Nephron (organoid): ENCODE results near the gene ELMO1.
A peak's percentile ranks its signal among the peaks of the same experiment; 100 is the strongest.

Source experiments
- H3K27ac Mint-ChIP-seq, 3 experiments: 2 replicates each; pipeline ENCODE4 v1.8.0; 2020; ENCODE audit warnings: mixed read lengths in 3 of 3, mild to moderate bottlenecking in 2 of 3, moderate library complexity in 1 of 3
- H3K27me3 Mint-ChIP-seq: 2 replicates; pipeline ENCODE4 v1.8.0; 2021; ENCODE audit warnings: low read depth, mild to moderate bottlenecking, moderate library complexity, mixed read lengths
- H3K36me3 Mint-ChIP-seq: 2 replicates; pipeline ENCODE4 v1.8.0; 2020; ENCODE audit warnings: low read depth, mixed read lengths
- H3K4me1 Mint-ChIP-seq: 2 replicates; pipeline ENCODE4 v1.8.0; 2020; ENCODE audit warnings: mixed read lengths
- H3K4me3 Mint-ChIP-seq, 3 experiments: 2 replicates each; pipeline ENCODE4 v1.8.0; 2020; ENCODE audit warnings: mild to moderate bottlenecking in 3 of 3, mixed read lengths in 3 of 3, moderate library complexity in 2 of 3
- H3K9me3 Mint-ChIP-seq: 2 replicates; pipeline ENCODE4 v1.8.0; 2020; ENCODE audit warnings: mixed read lengths
- TF ChIP-seq, protein P1 (sequence below), 3 experiments: fragments of 200-600 bp; sonication (generic); IDR thresholded peaks; one replicate each; pipeline ENCODE4 v1.5.0; 2021; ENCODE audit warnings: antibody characterized with exemption in 3 of 3; ENCODE audit not compliant: unreplicated experiment in 3 of 3

Gene ELMO1

DNA sequence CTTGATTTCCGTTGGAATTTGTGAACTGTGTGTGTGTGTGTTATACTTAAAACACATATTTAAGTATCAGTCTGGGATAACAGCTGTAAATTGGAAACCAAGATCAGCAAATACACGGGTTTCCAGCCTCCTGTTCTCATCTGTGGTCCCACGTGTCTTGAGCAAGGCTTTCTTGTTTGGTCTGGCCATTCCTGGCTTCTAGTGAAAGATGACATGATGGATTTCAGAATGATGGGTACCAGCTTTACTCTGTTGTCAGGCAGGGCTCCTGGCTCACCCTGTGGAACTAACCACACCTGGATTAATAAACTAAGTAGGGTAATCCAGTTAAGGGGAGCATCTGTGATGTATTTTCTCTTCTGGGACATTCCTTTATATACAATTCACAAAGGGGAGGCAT, 378.2 kb downstream of the ELMO1 start:
- Mint-ChIP-seq H3K27ac (no peak overlapping the region), H3K27me3 (peaks cover 5% of the 10 kb centered on the region), H3K4me3 (no peak overlapping the region), H3K4me1 (peaks cover 31% of the 10 kb centered on the region), H3K9me3 (peaks cover under 1% of the 10 kb centered on the region), H3K36me3 (no peaks in the 10 kb centered on the region)
- TF ChIP-seq, protein P1, sequence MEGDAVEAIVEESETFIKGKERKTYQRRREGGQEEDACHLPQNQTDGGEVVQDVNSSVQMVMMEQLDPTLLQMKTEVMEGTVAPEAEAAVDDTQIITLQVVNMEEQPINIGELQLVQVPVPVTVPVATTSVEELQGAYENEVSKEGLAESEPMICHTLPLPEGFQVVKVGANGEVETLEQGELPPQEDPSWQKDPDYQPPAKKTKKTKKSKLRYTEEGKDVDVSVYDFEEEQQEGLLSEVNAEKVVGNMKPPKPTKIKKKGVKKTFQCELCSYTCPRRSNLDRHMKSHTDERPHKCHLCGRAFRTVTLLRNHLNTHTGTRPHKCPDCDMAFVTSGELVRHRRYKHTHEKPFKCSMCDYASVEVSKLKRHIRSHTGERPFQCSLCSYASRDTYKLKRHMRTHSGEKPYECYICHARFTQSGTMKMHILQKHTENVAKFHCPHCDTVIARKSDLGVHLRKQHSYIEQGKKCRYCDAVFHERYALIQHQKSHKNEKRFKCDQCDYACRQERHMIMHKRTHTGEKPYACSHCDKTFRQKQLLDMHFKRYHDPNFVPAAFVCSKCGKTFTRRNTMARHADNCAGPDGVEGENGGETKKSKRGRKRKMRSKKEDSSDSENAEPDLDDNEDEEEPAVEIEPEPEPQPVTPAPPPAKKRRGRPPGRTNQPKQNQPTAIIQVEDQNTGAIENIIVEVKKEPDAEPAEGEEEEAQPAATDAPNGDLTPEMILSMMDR (IDR thresholded peaks at IDR 0.05; ENCODE audit: unreplicated experiment in 3 of 3), result no peak

DNA sequence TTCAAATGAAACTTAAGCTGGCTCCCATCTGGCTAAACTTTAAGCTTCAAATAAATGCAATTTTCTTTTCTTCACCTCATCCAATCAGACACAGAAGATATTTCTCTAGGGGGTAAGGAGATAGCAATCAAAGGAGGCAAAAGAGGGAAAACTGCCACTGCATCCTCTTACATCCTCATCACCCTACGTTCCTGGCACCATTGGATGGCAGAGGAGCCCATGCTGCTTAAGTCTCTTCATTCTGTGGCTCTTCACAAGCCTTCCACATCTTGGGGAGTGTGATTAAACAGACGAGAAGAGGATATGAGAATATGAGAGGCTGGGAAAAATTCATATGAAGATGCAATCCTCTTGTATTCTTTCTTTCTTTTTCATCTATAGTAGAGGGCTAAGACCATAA, 378.6 kb downstream of the ELMO1 start:
- TF ChIP-seq, protein P1 (IDR thresholded peaks at IDR 0.05; ENCODE audit: unreplicated experiment in 3 of 3), result no peak
- Mint-ChIP-seq H3K36me3 (no peaks in the 10 kb centered on the region), H3K4me3 (no peak overlapping the region)

DNA sequence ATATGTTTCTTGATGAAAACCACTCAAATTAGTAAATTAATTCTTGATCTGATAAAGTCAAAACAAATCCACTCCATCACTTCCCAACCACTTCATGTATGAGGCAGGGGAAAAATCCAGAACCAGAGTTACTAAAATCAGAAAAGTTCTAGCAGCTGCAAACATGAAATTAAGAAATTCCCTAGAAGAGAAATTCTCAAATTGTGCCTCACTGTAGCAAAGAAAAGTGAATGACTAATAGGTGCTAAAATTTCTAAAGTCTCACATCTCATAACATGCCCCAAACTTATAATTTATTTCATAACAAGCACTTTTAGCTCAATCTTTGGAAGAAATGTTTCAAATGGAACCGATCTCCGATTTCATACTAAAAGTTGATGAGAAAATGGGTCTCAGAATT, 379.3 kb downstream of the ELMO1 start:
- H3K36me3 Mint-ChIP-seq, result no peaks in the 10 kb centered on the region
- peaks cover 5% of the 10 kb centered on the region for H3K27me3 Mint-ChIP-seq
- TF ChIP-seq, protein P1 (IDR thresholded peaks at IDR 0.05; ENCODE audit: unreplicated experiment in 3 of 3), result no peak
- H3K4me3 Mint-ChIP-seq, result no peak overlapping the region
- peaks cover 3% of the 10 kb centered on the region for H3K9me3 Mint-ChIP-seq
- H3K27ac Mint-ChIP-seq, result peak overlapping the region in 1 of 3 experiments; percentile 21
- H3K4me1 Mint-ChIP-seq, result peaks cover 34% of the 10 kb centered on the region

More for the DNA sequence above, 378.6 kb downstream of the ELMO1 start:
- Mint-ChIP-seq H3K9me3 (peaks cover 3% of the 10 kb centered on the region), H3K27ac (no peak overlapping the region), H3K4me1 (peaks cover 34% of the 10 kb centered on the region), H3K27me3 (peaks cover 5% of the 10 kb centered on the region)

DNA sequence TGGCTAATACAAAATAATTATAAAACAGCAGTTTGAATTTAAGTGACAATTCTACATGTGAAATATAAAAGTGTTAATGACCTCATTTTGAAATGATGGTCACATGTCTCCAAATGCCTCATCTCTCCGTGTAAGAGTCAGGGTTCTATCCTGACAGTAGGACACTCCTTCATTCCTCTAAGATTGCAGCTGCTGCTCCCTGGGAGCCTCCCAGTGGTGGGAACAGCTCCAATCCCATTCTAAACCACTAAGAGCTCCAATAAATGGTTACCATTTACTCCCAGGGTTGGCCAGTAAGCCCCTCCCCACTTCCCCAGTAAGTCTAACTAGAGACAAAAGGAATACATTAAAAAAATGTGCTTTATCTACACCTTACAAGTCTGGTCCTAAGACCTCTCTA, 379.8 kb downstream of the ELMO1 start:
- Mint-ChIP-seq H3K27me3 (peaks cover 5% of the 10 kb centered on the region), H3K4me3 (no peak overlapping the region), H3K4me1 (peaks cover 34% of the 10 kb centered on the region), H3K27ac (peak overlapping the region in 1 of 3 experiments; percentile 21), H3K36me3 (no peaks in the 10 kb centered on the region), H3K9me3 (peaks cover 3% of the 10 kb centered on the region)
- TF ChIP-seq, protein P1 (IDR thresholded peaks at IDR 0.05; ENCODE audit: unreplicated experiment in 3 of 3), result no peak

DNA sequence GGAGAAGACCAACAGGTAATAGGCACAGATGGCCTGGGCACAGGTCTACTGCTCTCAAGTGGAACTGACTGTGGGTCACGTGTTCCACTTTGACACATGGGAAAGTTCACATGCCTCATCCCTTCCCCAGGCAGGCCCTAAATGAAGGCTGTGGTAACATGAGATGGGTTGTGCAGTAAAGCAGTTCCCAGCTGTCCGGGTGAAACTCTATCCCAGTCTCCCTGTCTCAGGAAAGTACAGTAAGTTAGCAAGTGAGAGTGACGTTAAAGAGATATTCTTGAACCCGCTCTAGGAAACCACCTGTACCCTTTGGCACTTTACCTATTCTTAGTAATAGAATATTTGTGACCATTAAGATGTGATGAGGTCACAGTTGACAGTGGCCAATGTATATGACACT, 380.6 kb downstream of the ELMO1 start:
- peak overlapping the region in 1 of 3 experiments; percentile 48 for H3K4me3 Mint-ChIP-seq
- H3K4me1 Mint-ChIP-seq, result peaks cover 34% of the 10 kb centered on the region
- TF ChIP-seq, protein P1 (IDR thresholded peaks at IDR 0.05; ENCODE audit: unreplicated experiment in 3 of 3), result no peak
- peak overlapping the region in 1 of 3 experiments; percentile 10 for H3K27ac Mint-ChIP-seq
- H3K9me3 Mint-ChIP-seq, result peaks cover 3% of the 10 kb centered on the region
- peaks cover 5% of the 10 kb centered on the region for H3K27me3 Mint-ChIP-seq
- no peaks in the 10 kb centered on the region for H3K36me3 Mint-ChIP-seq

DNA sequence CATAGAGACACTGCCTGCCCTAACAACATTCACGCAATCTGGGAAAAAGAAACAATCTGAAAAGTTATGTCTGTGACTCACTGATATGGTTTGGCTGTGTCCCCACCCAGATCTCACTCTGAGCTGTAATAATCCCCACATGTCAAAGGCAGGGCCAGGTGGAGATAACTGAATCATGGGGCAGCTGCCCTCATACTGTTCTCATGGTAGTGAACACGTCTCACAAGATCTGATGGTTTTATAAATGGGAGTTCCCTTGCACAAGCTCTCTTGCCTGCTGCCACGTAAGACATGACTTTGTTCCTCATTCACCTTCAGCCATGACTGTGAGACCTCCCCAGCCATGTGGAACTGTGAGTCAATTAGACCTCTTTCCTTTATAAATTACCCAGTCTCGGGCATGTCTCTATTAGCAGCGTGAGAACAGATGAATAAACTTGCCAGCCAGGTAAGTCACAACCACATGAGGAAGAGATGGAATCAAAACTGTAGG, 382.8 kb downstream of the ELMO1 start:
- Mint-ChIP-seq H3K27me3 (no peaks in the 10 kb centered on the region), H3K9me3 (peaks cover 3% of the 10 kb centered on the region), H3K27ac (no peak overlapping the region), H3K4me3 (no peak overlapping the region), H3K36me3 (no peaks in the 10 kb centered on the region), H3K4me1 (peaks cover 34% of the 10 kb centered on the region)
- TF ChIP-seq, protein P1 (IDR thresholded peaks at IDR 0.05; ENCODE audit: unreplicated experiment in 3 of 3), result no peak
